Large intestine (tissue), 3 donors: ENCODE data around the gene ZNRF2. TPM values are rescaled to one million over a fixed set of nuclear protein-coding genes. Genes with fewer than 3 reads are reported as not detected.
"Not testable (repeated sequence)": the region's sequence is repeated elsewhere in the genome, so short reads cannot be mapped to it uniquely, and the experiment has no call there.

Experiments used
- DNase-seq, 2 donors: peaks; one replicate each; pipeline versions ENCODE4 v3.0.0 to v3.0.0-alpha.2; 2013
- H3K27ac ChIP-seq: one replicate; pipeline ENCODE4 v1.5.1; 2013; ENCODE audit warnings: low read length
- H3K27me3 ChIP-seq: 2 replicates; pipeline ENCODE4 v1.6.1; 2013; ENCODE audit warnings: low read length; ENCODE audit not compliant: control insufficient read depth, insufficient read depth
- H3K36me3 ChIP-seq: 2 replicates; pipeline ENCODE4 v1.6.1; 2013; ENCODE audit warnings: low read length; ENCODE audit not compliant: control insufficient read depth, insufficient read depth
- H3K4me1 ChIP-seq: one replicate; pipeline ENCODE4 v1.6.1; 2013; ENCODE audit warnings: low read length; ENCODE audit not compliant: control insufficient read depth, insufficient read depth
- H3K4me3 ChIP-seq: one replicate; pipeline ENCODE4 v1.5.1; 2013; ENCODE audit warnings: low read length
- H3K9me3 ChIP-seq: one replicate; pipeline ENCODE4 v1.6.1; 2013; ENCODE audit warnings: mild to moderate bottlenecking, low read depth, low read length, moderate library complexity; ENCODE audit not compliant: control insufficient read depth
- WGBS: methylation state at CpG from one replicate; pipeline ENCODE4 v1.1.5; 2013; ENCODE audit warnings: low lambda C conversion rate; ENCODE audit not compliant: insufficient coverage; 5-methylcytosine and 5-hydroxymethylcytosine counted together
- polyA plus RNA-seq: library from polyadenylated mRNA; unstranded; fragments of 120-200 nt; gene quantifications from one replicate; pipeline ENCODE4 v1.2.1, GENCODE V29; 2013

The ZNRF2 gene
- polyA plus RNA-seq, 1 donor: 12.1 TPM

GRCh38 chr7:30256349-30256858 is 28.0 kb upstream of the ZNRF2 start:
- 84% methylated on average over 5 of the region's 10 CpGs for WGBS
- Histone ChIP-seq H3K27ac (no peak overlapping the region), H3K9me3 (no peaks in the 10 kb centered on the region), H3K36me3 (no peaks in the 10 kb centered on the region), H3K4me3 (no peak overlapping the region), H3K4me1 (peaks cover 30% of the 10 kb centered on the region), H3K27me3 (no peaks in the 10 kb centered on the region)
- no peak for DNase-seq

- WGBS: no CpG with 5 or more reads among the region's 1 CpG
- no peak for DNase-seq
- Histone ChIP-seq H3K27ac (no peak overlapping the region), H3K4me3 (no peak overlapping the region), H3K27me3 (no peaks in the 10 kb centered on the region), H3K36me3 (no peaks in the 10 kb centered on the region), H3K9me3 (no peaks in the 10 kb centered on the region), H3K4me1 (peaks cover 15% of the 10 kb centered on the region)
These were observed 24.1 kb upstream of the ZNRF2 start for GRCh38 chr7:30260246-30260768.

- no peaks in the 10 kb centered on the region for H3K36me3 ChIP-seq
- no peak overlapping the region for H3K4me3 ChIP-seq
- no peaks in the 10 kb centered on the region for H3K9me3 ChIP-seq
- 12% methylated on average over 3 of the region's 4 CpGs for WGBS
- H3K27ac ChIP-seq: no peak overlapping the region
- peak in 1 of 2 donors; percentile 38 for DNase-seq
- H3K27me3 ChIP-seq: no peaks in the 10 kb centered on the region
- H3K4me1 ChIP-seq: peaks cover 5% of the 10 kb centered on the region
These were observed 21.2 kb upstream of the ZNRF2 start for GRCh38 chr7:30263090-30263710.

- WGBS: 64% methylated on average over 3 of the region's 4 CpGs
- Histone ChIP-seq H3K9me3 (no peaks in the 10 kb centered on the region), H3K36me3 (no peaks in the 10 kb centered on the region), H3K4me3 (no peak overlapping the region), H3K27ac (no peak overlapping the region), H3K4me1 (peaks cover 5% of the 10 kb centered on the region), H3K27me3 (no peaks in the 10 kb centered on the region)
- DNase-seq: no peak
These were observed 20.3 kb upstream of the ZNRF2 start for GRCh38 chr7:30264052-30264451.

GRCh38 chr7:30265189-30265588 is 19.2 kb upstream of the ZNRF2 start:
- not testable (repeated sequence) for H3K4me3 ChIP-seq, H3K27me3 ChIP-seq, H3K27ac ChIP-seq, H3K36me3 ChIP-seq, H3K9me3 ChIP-seq, DNase-seq, H3K4me1 ChIP-seq
- no CpG with 5 or more reads among the region's 4 CpGs for WGBS

GRCh38 chr7:30266686-30267085 is 17.7 kb upstream of the ZNRF2 start:
- no CpG with 5 or more reads among the region's 1 CpG for WGBS
- no peak overlapping the region for H3K4me3 ChIP-seq
- no peak overlapping the region for H3K27ac ChIP-seq
- H3K9me3 ChIP-seq: no peaks in the 10 kb centered on the region
- no peak for DNase-seq
- H3K36me3 ChIP-seq: no peaks in the 10 kb centered on the region
- H3K4me1 ChIP-seq: peaks cover 5% of the 10 kb centered on the region
- H3K27me3 ChIP-seq: no peaks in the 10 kb centered on the region

- Histone ChIP-seq H3K9me3 (no peaks in the 10 kb centered on the region), H3K4me3 (no peak overlapping the region), H3K27ac (no peak overlapping the region), H3K27me3 (no peaks in the 10 kb centered on the region), H3K4me1 (no peaks in the 10 kb centered on the region), H3K36me3 (no peaks in the 10 kb centered on the region)
- WGBS: 100% methylated on average over 1 of the region's 6 CpGs
- no peak for DNase-seq
These were observed 15.8 kb upstream of the ZNRF2 start for GRCh38 chr7:30268586-30268985.

- DNase-seq: no peak
- Histone ChIP-seq H3K36me3 (no peaks in the 10 kb centered on the region), H3K27me3 (no peaks in the 10 kb centered on the region), H3K4me1 (no peaks in the 10 kb centered on the region), H3K27ac (no peak overlapping the region), H3K4me3 (no peak overlapping the region), H3K9me3 (no peaks in the 10 kb centered on the region)
- WGBS: 52% methylated on average over 2 of the region's 2 CpGs
These were observed 14.9 kb upstream of the ZNRF2 start for GRCh38 chr7:30269490-30269889.

GRCh38 chr7:30270921-30271320 is 13.5 kb upstream of the ZNRF2 start:
- Histone ChIP-seq H3K4me3 (no peak overlapping the region), H3K4me1 (no peaks in the 10 kb centered on the region), H3K36me3 (no peaks in the 10 kb centered on the region), H3K27ac (no peak overlapping the region), H3K27me3 (no peaks in the 10 kb centered on the region), H3K9me3 (no peaks in the 10 kb centered on the region)
- WGBS: no CpG with 5 or more reads among the region's 4 CpGs
- no peak for DNase-seq

GRCh38 chr7:30272126-30272525 is 12.3 kb upstream of the ZNRF2 start:
- DNase-seq: no peak
- WGBS: no CpG with 5 or more reads among the region's 2 CpGs
- Histone ChIP-seq H3K9me3 (no peaks in the 10 kb centered on the region), H3K27me3 (no peaks in the 10 kb centered on the region), H3K4me3 (no peak overlapping the region), H3K36me3 (no peaks in the 10 kb centered on the region), H3K4me1 (no peaks in the 10 kb centered on the region), H3K27ac (no peak overlapping the region)

- H3K36me3 ChIP-seq: no peaks in the 10 kb centered on the region
- no peak for DNase-seq
- no CpG with 5 or more reads among the region's 2 CpGs for WGBS
- H3K27me3 ChIP-seq: no peaks in the 10 kb centered on the region
- H3K4me3 ChIP-seq: no peak overlapping the region
- no peaks in the 10 kb centered on the region for H3K4me1 ChIP-seq
- no peak overlapping the region for H3K27ac ChIP-seq
- no peaks in the 10 kb centered on the region for H3K9me3 ChIP-seq
These were observed 10.8 kb upstream of the ZNRF2 start for GRCh38 chr7:30273552-30273951.
